22Rv1 (cell line): Measurements from ENCODE around the gene SNAP25.

Experiments
- ZFX ChIP-seq: fragments of 450-650 bp; IDR thresholded peaks from 2 replicates; pipeline ENCODE4 v1.6.1; 2017; ENCODE audit warnings: antibody characterized with exemption, borderline replicate concordance
- TF ChIP-seq, protein P1 (sequence below): fragments of 450-650 bp; IDR thresholded peaks from 2 replicates; pipeline ENCODE4 v1.5.1; 2017; ENCODE audit warnings: mild to moderate bottlenecking

DNA sequence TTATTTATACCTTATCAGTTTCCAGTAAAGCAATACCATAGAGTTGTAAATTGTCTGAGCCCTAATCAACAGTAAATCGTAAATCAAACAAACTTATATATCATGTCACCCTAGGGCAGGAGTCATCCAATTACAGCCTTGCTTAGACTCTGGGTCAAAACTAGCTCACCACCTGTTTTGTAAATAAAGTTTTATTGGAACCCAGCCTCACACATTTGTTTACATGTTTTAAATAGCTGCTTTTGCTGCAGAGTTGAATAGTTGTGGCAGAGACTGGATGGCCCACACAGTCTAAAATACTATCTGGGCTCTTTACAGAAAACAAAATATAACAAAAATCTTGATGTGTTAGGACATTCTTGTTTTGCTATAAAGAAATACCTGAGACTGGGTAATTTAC is 121.0 kb downstream of the SNAP25 start:
- TF ChIP-seq, protein P1, sequence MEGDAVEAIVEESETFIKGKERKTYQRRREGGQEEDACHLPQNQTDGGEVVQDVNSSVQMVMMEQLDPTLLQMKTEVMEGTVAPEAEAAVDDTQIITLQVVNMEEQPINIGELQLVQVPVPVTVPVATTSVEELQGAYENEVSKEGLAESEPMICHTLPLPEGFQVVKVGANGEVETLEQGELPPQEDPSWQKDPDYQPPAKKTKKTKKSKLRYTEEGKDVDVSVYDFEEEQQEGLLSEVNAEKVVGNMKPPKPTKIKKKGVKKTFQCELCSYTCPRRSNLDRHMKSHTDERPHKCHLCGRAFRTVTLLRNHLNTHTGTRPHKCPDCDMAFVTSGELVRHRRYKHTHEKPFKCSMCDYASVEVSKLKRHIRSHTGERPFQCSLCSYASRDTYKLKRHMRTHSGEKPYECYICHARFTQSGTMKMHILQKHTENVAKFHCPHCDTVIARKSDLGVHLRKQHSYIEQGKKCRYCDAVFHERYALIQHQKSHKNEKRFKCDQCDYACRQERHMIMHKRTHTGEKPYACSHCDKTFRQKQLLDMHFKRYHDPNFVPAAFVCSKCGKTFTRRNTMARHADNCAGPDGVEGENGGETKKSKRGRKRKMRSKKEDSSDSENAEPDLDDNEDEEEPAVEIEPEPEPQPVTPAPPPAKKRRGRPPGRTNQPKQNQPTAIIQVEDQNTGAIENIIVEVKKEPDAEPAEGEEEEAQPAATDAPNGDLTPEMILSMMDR = no peak
- no peak for TF ChIP-seq ZFX
